Psoas muscle (tissue), 8 donors: ENCODE results near the gene UBAP1L. TPM values are rescaled to one million over a fixed set of nuclear protein-coding genes. Genes with fewer than 3 reads are reported as not detected.

Experiments used
- ATAC-seq, 4 donors: fragments of 200-7000 bp; cut with Tn5 transposase; one replicate each; pipeline ENCODE4 v1.9.1; 2020; ENCODE audit warnings: moderate library complexity in 3 of 4, mild to moderate bottlenecking in 2 of 4
- DNase-seq, 2 donors: peaks; one replicate each; pipeline ENCODE4 v3.0.0-alpha.2; 2020
- H3K27ac ChIP-seq: fragments of 200-600 bp; one replicate; pipeline ENCODE4 v1.8.0; 2022
- H3K27me3 ChIP-seq, 3 donors: fragments of 200-600 bp in 1 of 3; one replicate each; pipeline versions ENCODE4 v1.6.1 to v1.8.0; 2013 to 2022; ENCODE audit warnings: low read length in 2 of 3, mild to moderate bottlenecking in 2 of 3, moderate library complexity in 1 of 3; ENCODE audit not compliant: insufficient read depth in 3 of 3
- H3K36me3 ChIP-seq, 2 donors: fragments of 200-600 bp in 1 of 2; one replicate each; pipeline versions ENCODE4 v1.6.1 to v1.8.0; 2013 to 2022; ENCODE audit warnings: low read depth in 1 of 2, mild to moderate bottlenecking in 1 of 2, moderate library complexity in 1 of 2; ENCODE audit not compliant: insufficient read depth in 1 of 2
- H3K4me1 ChIP-seq: fragments of 200-600 bp; one replicate; pipeline ENCODE4 v1.8.0; 2022
- H3K4me3 ChIP-seq: fragments of 200-600 bp; one replicate; pipeline ENCODE4 v1.8.0; 2022; ENCODE audit warnings: mild to moderate bottlenecking
- H3K9me3 ChIP-seq: fragments of 200-600 bp; one replicate; pipeline ENCODE4 v1.8.0; 2022
- WGBS, 3 donors: extraction: QIAGEN DNeasy Blood & Tissue Kit; methylation state at CpG; one replicate each; pipeline versions ENCODE4 v1.1.6 to v1.1.7; 2013; 5-methylcytosine and 5-hydroxymethylcytosine counted together
- intact Hi-C, 2 donors: fragments of 100-400 bp; cut with DNase I; formaldehyde crosslinking; loops; one replicate each; pipeline versions ENCODE4 v1.11.0 to v1.14.2; 2022
- polyA plus RNA-seq, 3 donors: library from polyadenylated mRNA; stranded (reverse); fragments of 200-250 nt; gene quantifications; one replicate each; pipeline ENCODE4 v1.2.3, GENCODE V29; 2013
- total RNA-seq, 4 donors: library from RNA; stranded (reverse); fragmentation: NEBNext Ultra II Directional in 2 of 4; extraction: Animal tissue kit (Norgen Biotek cat#: 25700) in 2 of 4; gene quantifications; one replicate each; pipeline versions ENCODE4 v1.2.1 to v1.2.4, GENCODE V29; 2021 to 2023
- TF ChIP-seq, protein P1 (sequence below): fragments of 200-600 bp; IDR thresholded peaks from one replicate; pipeline ENCODE4 v1.8.0; 2022; ENCODE audit warnings: antibody characterized with exemption
- donor health status: healthy with polysubstance abuse.
- donor health status: DM: no; HTN: no; CAD: no; lungs with moderate emphysema.
- donor health status: Bipolar disorder and iron deficiency.
- donor health status: healthy.
- donor health status: DM: yes; HTN: yes; CAD: no.
- donor health status: DM: no; HTN: no; CAD: no.
- donor health status: DM: no; HTN: no; CAD: no.
- donor health status: DM: yes; HTN: yes; CAD: no.

The UBAP1L gene
- total and polyA plus RNA-seq, 7 donors = 0.79 to 2.8 (median 1.1) TPM

GRCh38 chr15:65083262-65083701 lies 31.7 kb downstream of the UBAP1L start:
- H3K9me3 ChIP-seq = no peaks in the 10 kb centered on the region
- peak overlapping the region; percentile 50 for H3K27ac ChIP-seq
- H3K4me1 ChIP-seq = peaks cover 64% of the 10 kb centered on the region
- no peak overlapping the region for H3K4me3 ChIP-seq
- TF ChIP-seq, protein P1, sequence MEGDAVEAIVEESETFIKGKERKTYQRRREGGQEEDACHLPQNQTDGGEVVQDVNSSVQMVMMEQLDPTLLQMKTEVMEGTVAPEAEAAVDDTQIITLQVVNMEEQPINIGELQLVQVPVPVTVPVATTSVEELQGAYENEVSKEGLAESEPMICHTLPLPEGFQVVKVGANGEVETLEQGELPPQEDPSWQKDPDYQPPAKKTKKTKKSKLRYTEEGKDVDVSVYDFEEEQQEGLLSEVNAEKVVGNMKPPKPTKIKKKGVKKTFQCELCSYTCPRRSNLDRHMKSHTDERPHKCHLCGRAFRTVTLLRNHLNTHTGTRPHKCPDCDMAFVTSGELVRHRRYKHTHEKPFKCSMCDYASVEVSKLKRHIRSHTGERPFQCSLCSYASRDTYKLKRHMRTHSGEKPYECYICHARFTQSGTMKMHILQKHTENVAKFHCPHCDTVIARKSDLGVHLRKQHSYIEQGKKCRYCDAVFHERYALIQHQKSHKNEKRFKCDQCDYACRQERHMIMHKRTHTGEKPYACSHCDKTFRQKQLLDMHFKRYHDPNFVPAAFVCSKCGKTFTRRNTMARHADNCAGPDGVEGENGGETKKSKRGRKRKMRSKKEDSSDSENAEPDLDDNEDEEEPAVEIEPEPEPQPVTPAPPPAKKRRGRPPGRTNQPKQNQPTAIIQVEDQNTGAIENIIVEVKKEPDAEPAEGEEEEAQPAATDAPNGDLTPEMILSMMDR = peak; percentile 28
- intact Hi-C loops = no loop called here
- peak in 1 of 4 donors; percentile 19 for ATAC-seq
- no peak for DNase-seq
- no peaks in the 10 kb centered on the region for H3K36me3 ChIP-seq
- no peaks in the 10 kb centered on the region for H3K27me3 ChIP-seq
- 45 to 55% (median 50%) methylated on average over 7 of the region's 7 CpGs for WGBS, 3 donors

DNA sequence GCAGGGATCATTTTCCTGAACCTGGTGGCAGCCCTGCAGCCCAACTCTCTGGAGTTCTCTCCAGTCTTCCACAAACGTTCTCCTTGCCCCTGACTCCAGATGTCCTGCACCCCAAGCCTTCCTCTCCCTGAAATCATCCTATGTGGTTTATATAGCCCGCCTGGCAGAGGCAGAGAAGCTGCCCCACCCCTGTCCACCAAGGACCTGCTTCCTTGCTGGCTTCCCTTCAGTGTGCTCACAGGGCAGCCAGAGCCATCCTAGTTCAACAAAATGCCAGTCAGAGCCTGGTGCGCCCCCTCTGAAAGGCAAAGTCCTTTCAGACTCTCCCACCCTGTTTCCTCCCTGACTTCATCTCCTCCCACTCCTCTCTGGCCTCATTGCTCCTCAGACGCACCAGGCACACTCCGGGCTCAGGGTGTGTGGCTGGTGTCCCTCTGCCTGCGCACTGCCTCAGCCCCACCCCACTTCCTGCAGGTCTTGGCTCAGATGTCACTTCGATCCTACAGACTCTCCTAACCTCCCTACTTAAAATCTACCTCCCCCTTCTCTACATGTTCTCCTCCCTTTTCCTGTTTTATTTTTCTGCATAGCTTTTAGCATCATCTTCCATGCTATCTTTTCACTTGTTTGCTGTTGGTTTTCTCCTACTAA lies 32.6 kb downstream of the UBAP1L start:
- ATAC-seq = no peak

GRCh38 chr15:65081758-65082157 lies 33.2 kb downstream of the UBAP1L start:
- H3K27me3 ChIP-seq = no peaks in the 10 kb centered on the region
- WGBS, 3 donors = 79 to 85% (median 82%) methylated on average over 5 of the region's 5 CpGs
- H3K9me3 ChIP-seq = no peaks in the 10 kb centered on the region
- peak overlapping the region; percentile 54 for H3K27ac ChIP-seq
- TF ChIP-seq, protein P1 = no peak
- peaks cover 58% of the 10 kb centered on the region for H3K4me1 ChIP-seq
- intact Hi-C loops = no loop called here
- ATAC-seq (no peak), DNase-seq (no peak)
- H3K4me3 ChIP-seq = no peak overlapping the region
- no peaks in the 10 kb centered on the region for H3K36me3 ChIP-seq

More for the DNA sequence above, 32.6 kb downstream of the UBAP1L start:
- no peak for DNase-seq
- TF ChIP-seq, protein P1 = no peak
- H3K9me3 ChIP-seq = no peaks in the 10 kb centered on the region
- 28 to 42% (median 32%) methylated on average over 7 of the region's 7 CpGs for WGBS, 3 donors
- H3K4me1 ChIP-seq = peaks cover 64% of the 10 kb centered on the region
- no peaks in the 10 kb centered on the region for H3K36me3 ChIP-seq
- intact Hi-C loops = no loop called here
- no peaks in the 10 kb centered on the region for H3K27me3 ChIP-seq
- peak overlapping the region; percentile 54 for H3K27ac ChIP-seq
- H3K4me3 ChIP-seq = no peak overlapping the region

- intact Hi-C loops = no loop called here
- ATAC-seq = no peak
- peaks cover 59% of the 10 kb centered on the region for H3K4me1 ChIP-seq
Observed at GRCh38 chr15:65081270-65081669, 33.7 kb downstream of the UBAP1L start.

More at GRCh38 chr15:65081270-65081669, 33.7 kb downstream of the UBAP1L start:
- DNase-seq = no peak
- Histone ChIP-seq H3K36me3 (no peaks in the 10 kb centered on the region), H3K27ac (peak overlapping the region; percentile 54), H3K27me3 (no peaks in the 10 kb centered on the region), H3K9me3 (no peaks in the 10 kb centered on the region), H3K4me3 (no peak overlapping the region)
- TF ChIP-seq, protein P1 = no peak
- WGBS, 3 donors = 31 to 48% (median 40%) methylated on average over 6 of the region's 6 CpGs
